ENCODE results near the gene B3GALT6.

B3GALT6 gene

DNA sequence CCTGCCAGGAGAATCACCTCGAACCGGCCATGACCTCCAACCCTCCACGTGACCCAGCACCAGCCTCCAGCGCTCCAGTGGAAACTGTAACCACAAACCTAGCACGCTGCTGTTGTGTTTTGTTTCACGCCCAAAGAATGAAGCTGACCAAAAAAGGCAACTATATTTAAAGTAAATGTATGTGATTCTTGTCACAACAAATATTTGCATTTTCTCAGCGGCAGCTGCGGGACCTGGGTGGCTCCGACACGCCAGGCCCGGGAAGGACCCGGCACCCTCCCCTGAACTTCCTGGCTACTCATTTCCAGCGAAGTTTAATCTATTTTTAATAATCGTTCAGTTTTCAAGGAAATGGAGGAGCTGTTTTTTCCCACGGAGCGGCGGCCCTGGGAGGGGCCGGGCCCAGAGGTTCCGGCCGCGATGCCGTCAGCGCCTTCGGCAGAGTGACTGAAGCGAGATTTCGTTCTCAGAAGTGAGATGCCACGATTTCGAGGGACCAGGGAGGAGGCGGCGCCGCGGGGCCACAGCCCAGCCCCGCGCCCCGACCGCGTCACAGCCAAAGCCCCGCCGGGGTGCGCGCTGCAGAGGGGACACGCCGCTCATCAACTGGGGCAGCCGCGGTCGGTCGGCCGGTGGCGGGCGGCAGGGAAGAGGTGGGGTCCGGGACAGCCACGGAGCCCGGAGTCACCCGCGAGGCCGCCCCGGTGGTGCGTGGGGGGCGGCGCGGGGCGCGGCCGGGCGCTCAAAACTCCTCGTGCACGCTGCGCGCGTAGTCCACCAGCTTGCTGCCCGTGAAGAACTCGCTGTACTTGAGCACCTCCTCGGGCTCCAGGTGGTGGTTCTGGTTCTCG, 15.0 kb upstream of the B3GALT6 start:
- no peak for DNase-seq

DNA sequence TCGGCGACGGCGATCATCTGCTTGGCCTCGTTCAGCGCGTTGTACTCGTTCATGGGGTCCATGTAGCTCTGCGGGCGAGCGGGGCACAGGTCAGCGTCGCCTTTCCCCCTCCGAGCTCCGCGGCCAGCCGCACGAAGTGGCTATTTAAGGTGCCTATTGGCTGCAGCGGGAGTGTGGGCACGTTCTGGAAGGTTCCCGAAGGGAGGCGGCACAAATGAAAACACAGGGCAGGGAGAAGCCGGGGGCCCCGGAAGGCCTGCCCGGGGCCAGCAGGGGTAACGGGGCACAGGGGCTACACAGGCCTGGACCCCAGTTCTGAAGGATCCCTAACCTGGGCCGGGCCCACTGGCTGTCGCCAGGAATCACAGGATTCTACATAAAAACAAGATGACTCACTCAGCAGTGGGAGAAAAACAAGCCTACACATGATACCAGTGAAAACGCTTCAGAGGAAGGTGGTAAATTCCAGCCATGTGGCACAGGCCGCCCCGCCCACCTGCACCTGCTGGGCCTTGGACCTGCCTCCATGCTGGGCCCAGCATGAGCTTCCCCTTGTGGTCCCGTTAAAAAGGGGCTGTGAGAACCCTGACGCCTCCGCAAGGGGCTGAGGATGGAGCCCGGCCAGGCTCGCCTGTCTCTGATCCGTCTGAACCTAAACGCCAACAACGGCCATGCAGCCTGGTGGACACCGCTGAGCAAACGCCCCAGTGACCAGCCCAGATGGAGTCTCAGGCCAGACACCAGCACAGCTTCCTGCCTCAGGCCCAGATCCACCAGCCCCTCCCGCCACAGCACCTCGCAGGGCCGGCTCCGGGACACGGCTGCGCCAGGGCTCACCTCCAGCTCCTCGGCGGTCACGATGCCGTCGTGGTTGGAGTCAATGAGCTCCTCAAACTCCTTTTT, 14.2 kb upstream of the B3GALT6 start:
- DNase-seq, result no peak

GRCh38 chr1:1218524-1219200, 13.4 kb upstream of the B3GALT6 start:
- no peak for DNase-seq

DNA sequence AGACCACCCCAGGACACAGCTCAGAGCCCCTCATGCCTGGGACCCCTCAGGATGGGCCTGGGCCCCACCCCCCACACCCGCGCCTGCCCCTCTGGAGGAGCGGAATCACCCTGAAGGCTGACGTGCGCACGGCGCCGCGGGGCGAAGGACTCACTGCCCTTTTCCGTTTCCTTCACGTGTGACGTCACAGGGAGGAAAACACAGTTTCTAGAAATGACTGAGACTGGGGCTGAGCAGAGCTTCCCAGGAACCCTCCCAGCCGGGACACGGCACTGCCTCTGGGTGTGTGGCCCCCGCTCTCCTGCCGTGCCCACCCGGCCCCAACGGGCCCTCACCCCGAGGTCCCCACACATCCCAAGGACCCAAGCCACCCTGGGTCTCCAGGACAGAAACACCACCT, 12.7 kb upstream of the B3GALT6 start:
- no peak for DNase-seq

GRCh38 chr1:1220197-1220596, 11.8 kb upstream of the B3GALT6 start:
- DNase-seq, result no peak

GRCh38 chr1:1221887-1222574, 10.0 kb upstream of the B3GALT6 start:
- DNase-seq, result no peak

DNA sequence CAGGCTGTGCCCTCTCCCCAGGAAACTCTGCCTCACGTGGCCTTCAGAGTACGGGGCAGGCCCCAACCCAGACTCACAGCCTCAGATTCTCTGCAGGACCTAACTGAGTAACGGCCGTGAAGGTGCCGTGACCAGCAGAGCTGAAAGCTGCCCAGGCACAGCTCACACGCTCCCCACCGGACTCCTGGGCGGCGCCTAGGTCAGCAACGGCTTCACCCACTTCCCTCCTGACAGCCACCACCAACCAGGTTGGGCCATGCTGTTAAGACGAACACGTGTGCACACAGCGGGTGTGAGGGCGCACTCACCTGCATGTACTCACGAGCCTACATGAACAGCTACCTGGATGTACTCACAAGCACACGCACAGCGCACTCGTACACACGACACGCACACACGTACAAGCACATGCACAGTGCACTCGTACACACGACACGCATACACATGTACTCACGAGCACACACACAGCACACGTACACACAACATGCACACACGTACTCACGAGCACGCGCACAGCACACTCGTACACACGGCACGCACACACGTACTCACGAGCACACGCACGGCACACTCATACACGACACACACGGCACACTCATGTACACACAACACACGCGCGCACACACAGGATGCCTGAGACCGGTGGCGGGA, 9.3 kb upstream of the B3GALT6 start:
- DNase-seq, result no peak

- no peak for DNase-seq
Measured at GRCh38 chr1:1223321-1223720, 8.7 kb upstream of the B3GALT6 start.

DNA sequence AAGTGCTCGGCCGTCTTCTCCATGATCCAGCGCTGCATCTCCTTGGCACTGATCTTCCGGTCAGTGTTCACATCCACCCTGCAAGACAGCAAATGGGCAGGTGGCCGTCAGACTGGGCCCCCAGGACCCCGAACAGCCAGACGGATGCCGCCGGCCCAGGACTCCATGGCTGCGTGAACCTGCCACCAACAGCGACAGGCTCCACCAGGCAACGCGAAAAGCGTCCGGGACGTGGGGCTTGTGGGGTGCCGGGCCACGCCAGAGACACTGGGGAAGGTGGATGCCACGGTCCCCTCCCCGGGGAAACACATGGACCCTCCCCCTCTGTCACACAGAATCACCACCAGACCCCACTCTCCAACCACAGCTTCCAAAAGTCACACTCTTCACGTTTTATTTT, 8.1 kb upstream of the B3GALT6 start:
- DNase-seq, result no peak

GRCh38 chr1:1225238-1225845, 6.7 kb upstream of the B3GALT6 start:
- DNase-seq, result no peak

GRCh38 chr1:1225913-1226312, 6.1 kb upstream of the B3GALT6 start:
- no peak for DNase-seq

GRCh38 chr1:1226566-1227362, 5.3 kb upstream of the B3GALT6 start:
- DNase-seq, result no peak

DNA sequence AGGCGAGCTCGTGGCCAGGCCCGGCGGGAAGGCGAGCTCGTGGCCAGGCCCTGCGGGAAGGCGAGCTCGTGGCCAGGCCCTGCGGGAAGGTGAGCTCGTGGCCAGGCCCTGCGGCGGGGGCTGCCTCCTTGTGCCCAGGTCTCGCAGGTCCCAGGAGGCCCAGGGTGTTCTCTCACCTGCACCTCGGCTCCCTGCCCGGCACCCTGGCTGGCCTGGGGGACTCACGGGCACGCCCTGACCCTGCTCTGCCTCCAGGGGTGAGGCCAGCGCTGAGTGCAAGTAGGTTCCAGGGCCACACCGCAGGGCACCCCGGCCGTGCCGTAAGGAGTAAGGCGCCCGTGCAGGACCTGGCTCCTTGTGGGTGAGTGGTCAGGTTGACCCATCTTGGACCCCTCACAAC, 4.7 kb upstream of the B3GALT6 start:
- no peak for DNase-seq

DNA sequence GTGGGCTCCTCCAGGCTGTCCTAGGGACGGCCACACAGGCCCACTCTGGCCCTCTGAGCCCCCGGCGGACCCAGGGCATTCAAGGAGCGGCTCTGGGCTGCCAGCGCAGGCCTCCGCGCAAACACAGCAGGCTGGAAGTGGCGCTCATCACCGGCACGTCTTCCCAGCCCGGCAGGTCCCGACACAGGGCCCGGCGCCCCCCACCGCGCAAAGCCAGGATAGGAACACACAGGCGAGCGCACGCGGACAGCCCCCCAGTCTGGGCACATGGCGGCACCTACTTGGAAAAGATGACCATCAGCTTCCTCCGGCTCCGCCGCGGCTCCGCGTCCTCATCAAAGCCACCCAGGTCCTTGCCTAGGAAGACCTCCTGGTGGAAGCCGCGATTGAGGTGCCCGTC, 3.9 kb upstream of the B3GALT6 start:
- DNase-seq, result no peak

GRCh38 chr1:1228596-1229321, 3.3 kb upstream of the B3GALT6 start:
- no peak for DNase-seq

DNA sequence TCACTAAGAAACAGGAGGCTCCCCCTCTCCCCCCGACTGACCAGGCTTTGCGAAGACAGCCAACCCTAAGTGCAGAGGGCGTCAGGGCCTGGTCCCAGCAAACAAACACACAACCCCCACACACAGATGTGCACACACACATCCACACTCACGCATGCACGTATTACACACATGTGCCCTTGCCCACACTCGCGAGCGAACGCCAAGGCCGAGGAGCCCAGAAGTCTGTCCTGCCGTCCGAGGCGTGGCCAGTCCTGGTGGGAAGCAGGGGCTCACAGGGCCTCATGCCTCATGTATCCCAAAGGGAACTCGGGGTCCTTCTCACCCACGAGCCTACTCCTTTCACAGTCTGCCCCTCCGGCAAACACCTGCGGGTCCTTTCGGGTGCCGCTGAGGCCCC, 2.3 kb upstream of the B3GALT6 start:
- no peak for DNase-seq

DNA sequence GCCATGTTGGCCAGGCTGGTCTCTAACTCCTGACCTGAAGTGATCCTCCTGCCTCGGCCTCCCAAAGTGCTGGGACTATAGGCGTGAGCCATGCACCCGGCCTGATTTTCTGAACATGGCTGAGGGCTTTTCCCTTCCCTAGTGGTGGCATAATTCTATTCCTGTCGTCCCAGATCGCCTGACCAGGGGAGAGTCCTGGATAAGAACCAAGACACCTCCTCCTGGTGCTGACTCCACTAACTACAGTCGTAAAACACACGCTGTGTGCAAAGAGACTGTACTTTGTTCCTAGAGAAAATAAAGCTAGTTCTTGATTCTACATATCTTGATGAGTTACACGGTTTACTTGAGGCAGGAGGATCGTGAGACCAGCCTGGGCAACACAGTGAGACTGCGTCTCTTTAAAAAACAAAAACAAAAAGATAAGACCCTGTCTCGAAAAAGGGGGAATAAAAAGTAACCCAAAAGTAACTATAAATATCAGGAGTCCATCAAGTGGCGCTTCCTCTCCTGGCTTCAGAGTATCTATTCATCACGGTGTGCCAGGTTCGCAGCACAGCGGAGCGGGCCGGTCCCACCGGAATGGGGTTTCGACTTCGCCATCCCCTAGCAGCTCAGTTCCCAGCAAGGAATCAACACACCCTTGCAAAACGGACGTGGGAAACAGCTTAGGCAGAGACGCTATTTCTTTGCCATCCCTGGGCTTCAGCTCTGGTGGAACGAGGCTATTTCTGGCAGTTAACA, 1.2 kb upstream of the B3GALT6 start:
- DNase-seq, result peak; percentile 43

GRCh38 chr1:1231400-1232207, 433 bp upstream of the B3GALT6 start, which contains the start of gene SDF4:
TSS of gene SDF4 (minus strand) at chr1:1232001. CDS start at chr1:1228772, 3,229 bp downstream.
- peak; percentile 98 for DNase-seq
